Measurements from ENCODE around the gene IL1RAPL2. TPM values are rescaled to one million over a fixed set of nuclear protein-coding genes. Genes with fewer than 3 reads are reported as not detected.
"Not testable (repeated sequence)": the region's sequence is repeated elsewhere in the genome, so short reads cannot be mapped to it uniquely, and the experiment has no call there.

Gene IL1RAPL2
- polyA plus RNA-seq, 1 donor from 2014 or later = not detected

DNA sequence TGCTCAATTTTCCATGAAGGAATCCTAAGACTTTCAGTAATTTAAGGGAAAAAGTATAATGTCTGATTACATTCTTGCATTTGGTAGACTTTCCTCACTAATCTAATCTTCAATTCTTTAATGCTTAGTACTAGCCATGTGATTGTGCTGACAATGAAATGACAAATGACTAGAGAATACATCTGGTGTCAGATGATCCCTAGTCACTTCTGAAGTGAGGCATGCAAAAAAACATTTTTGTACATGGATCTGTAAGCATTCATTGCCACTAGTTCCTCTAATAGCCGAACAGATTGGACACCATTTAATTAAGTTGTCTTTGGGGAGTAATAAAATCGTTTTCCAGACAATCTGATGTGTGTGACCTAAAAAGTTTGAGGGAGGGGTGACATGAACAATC lies 1193.6 kb downstream of the IL1RAPL2 start:
- Mint-ChIP-seq H3K9me3 (no peaks in the 10 kb centered on the region), H3K4me3 (no peak overlapping the region)

GRCh38 chrX:105765691-105766090 lies 1199.7 kb downstream of the IL1RAPL2 start:
- no peak overlapping the region for H3K4me3 Mint-ChIP-seq
- H3K4me1 Mint-ChIP-seq = no peaks in the 10 kb centered on the region
- peaks cover 3% of the 10 kb centered on the region for H3K27me3 Mint-ChIP-seq
- H3K36me3 Mint-ChIP-seq = no peaks in the 10 kb centered on the region
- no peak overlapping the region for H3K27ac Mint-ChIP-seq
- peaks cover 0 to 4% (median 0%) of the 10 kb centered on the region in 3 donors for H3K9me3 Mint-ChIP-seq

More for the DNA sequence above, 1193.6 kb downstream of the IL1RAPL2 start:
- Mint-ChIP-seq H3K27ac (no peak overlapping the region), H3K27me3 (no peaks in the 10 kb centered on the region), H3K36me3 (no peaks in the 10 kb centered on the region), H3K4me1 (no peaks in the 10 kb centered on the region)

- Mint-ChIP-seq H3K27ac (no peak overlapping the region), H3K9me3 (peaks cover 0 to 4% (median 3%) of the 10 kb centered on the region in 3 donors), H3K4me1 (no peaks in the 10 kb centered on the region), H3K4me3 (no peak overlapping the region), H3K36me3 (no peaks in the 10 kb centered on the region), H3K27me3 (peaks cover 3% of the 10 kb centered on the region)
Observed at GRCh38 chrX:105773801-105774200, 1207.8 kb downstream of the IL1RAPL2 start.

GRCh38 chrX:105775679-105776078 lies 1209.7 kb downstream of the IL1RAPL2 start:
- Mint-ChIP-seq H3K4me3 (no peak overlapping the region), H3K27me3 (no peaks in the 10 kb centered on the region), H3K9me3 (peaks cover 0 to 3% (median 0%) of the 10 kb centered on the region in 3 donors), H3K4me1 (no peaks in the 10 kb centered on the region), H3K27ac (no peak overlapping the region), H3K36me3 (no peaks in the 10 kb centered on the region)

GRCh38 chrX:105781804-105782203 lies 1215.8 kb downstream of the IL1RAPL2 start:
- no peak overlapping the region for H3K27ac Mint-ChIP-seq
- H3K9me3 Mint-ChIP-seq = no peaks in the 10 kb centered on the region
- H3K4me3 Mint-ChIP-seq = no peak overlapping the region
- H3K36me3 Mint-ChIP-seq = no peaks in the 10 kb centered on the region
- H3K4me1 Mint-ChIP-seq = no peaks in the 10 kb centered on the region
- no peaks in the 10 kb centered on the region for H3K27me3 Mint-ChIP-seq

GRCh38 chrX:105796877-105797276 lies 1230.9 kb downstream of the IL1RAPL2 start:
- not testable (repeated sequence) for H3K27me3 Mint-ChIP-seq, H3K36me3 Mint-ChIP-seq, H3K27ac Mint-ChIP-seq, H3K4me3 Mint-ChIP-seq, H3K4me1 Mint-ChIP-seq, H3K9me3 Mint-ChIP-seq

GRCh38 chrX:105803891-105804290 lies 1237.9 kb downstream of the IL1RAPL2 start:
- Mint-ChIP-seq H3K36me3 (no peaks in the 10 kb centered on the region), H3K27ac (no peak overlapping the region), H3K4me3 (no peak overlapping the region), H3K4me1 (no peaks in the 10 kb centered on the region), H3K9me3 (peaks cover 0 to 10% (median 5%) of the 10 kb centered on the region in 3 donors), H3K27me3 (no peaks in the 10 kb centered on the region)

- H3K4me1 Mint-ChIP-seq, H3K27ac Mint-ChIP-seq, H3K36me3 Mint-ChIP-seq, H3K4me3 Mint-ChIP-seq, H3K27me3 Mint-ChIP-seq: not testable (repeated sequence)
- H3K9me3 Mint-ChIP-seq = peaks cover 0 to 10% (median 5%) of the 10 kb centered on the region in 3 donors
Observed at GRCh38 chrX:105805655-105806054, 1239.7 kb downstream of the IL1RAPL2 start.

- Mint-ChIP-seq H3K27ac (no peak overlapping the region), H3K4me1 (no peaks in the 10 kb centered on the region), H3K36me3 (peaks cover 1% of the 10 kb centered on the region), H3K27me3 (peaks cover 3% of the 10 kb centered on the region), H3K4me3 (no peak overlapping the region), H3K9me3 (peaks cover 0 to 5% (median 0%) of the 10 kb centered on the region in 3 donors)
Observed at GRCh38 chrX:105816517-105816916, 1250.5 kb downstream of the IL1RAPL2 start.

Measured in IgD-negative memory B cell (primary cell).